Measurements from ENCODE around the gene HCRTR1. TPM values are rescaled to one million over a fixed set of nuclear protein-coding genes. Genes with fewer than 3 reads are reported as not detected.

The HCRTR1 gene
- polyA plus RNA-seq, 1 of the 3 experiments (the other 2 are of a cell fraction): 0.03 TPM

DNA sequence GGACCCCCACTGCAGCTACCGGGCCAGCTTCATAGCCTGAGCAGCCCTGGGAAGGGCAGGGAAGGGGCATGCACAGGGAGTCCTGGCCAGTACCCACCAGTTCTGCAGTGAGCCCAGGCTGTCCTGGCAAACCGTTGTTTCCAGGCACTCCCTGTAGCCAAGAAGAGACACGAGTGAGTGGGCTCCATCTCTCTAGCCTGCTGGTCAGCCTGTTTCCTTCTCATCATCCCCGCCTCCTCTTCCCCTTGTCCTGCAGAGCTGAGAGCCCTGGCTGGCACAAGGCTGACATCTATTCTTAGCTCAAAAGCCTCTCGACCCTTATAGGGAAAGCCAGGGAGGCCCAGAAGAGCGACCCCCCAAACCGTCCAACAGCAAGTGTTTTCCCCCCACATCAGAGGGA lies 57.7 kb downstream of the HCRTR1 start:
- Histone ChIP-seq H3K9me3 (no peaks in the 10 kb centered on the region), H4K20me1 (ENCODE audit: insufficient read depth) (no peaks in the 10 kb centered on the region), H3K27me3 (ENCODE audit: insufficient read depth) (no peaks in the 10 kb centered on the region), H3F3A (replicated peaks; ENCODE audit: insufficient read depth) (no peaks in the 10 kb centered on the region), H3K79me2 (ENCODE audit: insufficient read depth) (no peaks in the 10 kb centered on the region), H3K4me2 (no peak overlapping the region), H3K9ac (no peak overlapping the region), H3K9me2 (no peaks in the 10 kb centered on the region), H3K36me3 (replicated peaks in 1 of 2; ENCODE audit: control insufficient read depth in 1 of 2, insufficient read depth in 2 of 2, low read length in 1 of 2) (no peaks in the 10 kb centered on the region), H2AFZ (ENCODE audit: low read depth) (no peak overlapping the region), H3K4me3 (ENCODE audit: low read depth in 2 of 2, low read length in 1 of 2) (no peak overlapping the region), H3K4me1 (ENCODE audit: control insufficient read depth in 1 of 2, insufficient read depth in 2 of 2, low read depth in 1 of 2, low read length in 1 of 2) (peaks cover 3 to 21% of the 10 kb centered on the region in 2 experiments), H3K27ac (ENCODE audit: low read depth in 2 of 2, low read length in 1 of 2) (no peak overlapping the region)
- ChIA-PET CTCF (interaction anchor here (1.0 to 2.3 kb wide), 4 partner anchors 11 to 289 kb away, joined by 4 to 8 read pairs (median 4); no protein-coding TSS in a partner anchor), POLR2A (interaction anchor here (0.6 kb wide), 1 partner anchor 244 kb away, joined by 8 read pairs; no protein-coding TSS in a partner anchor)
- DNase-seq: no peak
- TF ChIP-seq NFIC (IDR thresholded peaks at IDR 0.05; ENCODE audit: borderline replicate concordance) (no peak), CHD2 (IDR thresholded peaks at IDR 0.05; ENCODE audit: low read length, partially characterized antibody) (no peak), MXI1 (IDR thresholded peaks at IDR 0.05; ENCODE audit: low read depth, low read length) (no peak), TEAD4 (IDR thresholded peaks at IDR 0.05; ENCODE audit: borderline replicate concordance, insufficient read depth) (no peak), RFX5 (IDR thresholded peaks at IDR 0.05; ENCODE audit: low read length) (no peak), GABPA (IDR thresholded peaks at IDR 0.05; ENCODE audit: low read depth) (no peak), NRF1 (IDR thresholded peaks at IDR 0.05; ENCODE audit: low read depth, low read length) (no peak), JUND (IDR thresholded peaks at IDR 0.05) (no peak), MEF2A (IDR thresholded peaks at IDR 0.05; ENCODE audit: borderline replicate concordance, low read depth) (no peak), SIN3A (IDR thresholded peaks at IDR 0.05; ENCODE audit: borderline replicate concordance, low read depth, low read length) (no peak), FOSL2 (IDR thresholded peaks at IDR 0.05; ENCODE audit: borderline replicate concordance, low read depth) (no peak), POLR2AphosphoS5 (IDR thresholded peaks at IDR 0.05; ENCODE audit: low read depth, low read length) (no peak), FOXJ3 (CRISPR knock-in tag; IDR thresholded peaks at IDR 0.05) (no peak), SMC3 (IDR thresholded peaks at IDR 0.05; ENCODE audit: low read depth, low read length) (no peak), EP300 (IDR thresholded peaks at IDR 0.05; ENCODE audit: borderline replicate concordance in 1 of 2, low read depth in 1 of 2, low read length in 1 of 2) (no peak), GATA2 (CRISPR knock-in tag; IDR thresholded peaks at IDR 0.05) (no peak)
- TF ChIP-seq, protein P1, sequence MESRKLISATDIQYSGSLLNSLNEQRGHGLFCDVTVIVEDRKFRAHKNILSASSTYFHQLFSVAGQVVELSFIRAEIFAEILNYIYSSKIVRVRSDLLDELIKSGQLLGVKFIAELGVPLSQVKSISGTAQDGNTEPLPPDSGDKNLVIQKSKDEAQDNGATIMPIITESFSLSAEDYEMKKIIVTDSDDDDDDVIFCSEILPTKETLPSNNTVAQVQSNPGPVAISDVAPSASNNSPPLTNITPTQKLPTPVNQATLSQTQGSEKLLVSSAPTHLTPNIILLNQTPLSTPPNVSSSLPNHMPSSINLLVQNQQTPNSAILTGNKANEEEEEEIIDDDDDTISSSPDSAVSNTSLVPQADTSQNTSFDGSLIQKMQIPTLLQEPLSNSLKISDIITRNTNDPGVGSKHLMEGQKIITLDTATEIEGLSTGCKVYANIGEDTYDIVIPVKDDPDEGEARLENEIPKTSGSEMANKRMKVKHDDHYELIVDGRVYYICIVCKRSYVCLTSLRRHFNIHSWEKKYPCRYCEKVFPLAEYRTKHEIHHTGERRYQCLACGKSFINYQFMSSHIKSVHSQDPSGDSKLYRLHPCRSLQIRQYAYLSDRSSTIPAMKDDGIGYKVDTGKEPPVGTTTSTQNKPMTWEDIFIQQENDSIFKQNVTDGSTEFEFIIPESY (IDR thresholded peaks at IDR 0.05; ENCODE audit: borderline replicate concordance, low read depth): no peak
- TF ChIP-seq, protein P2, sequence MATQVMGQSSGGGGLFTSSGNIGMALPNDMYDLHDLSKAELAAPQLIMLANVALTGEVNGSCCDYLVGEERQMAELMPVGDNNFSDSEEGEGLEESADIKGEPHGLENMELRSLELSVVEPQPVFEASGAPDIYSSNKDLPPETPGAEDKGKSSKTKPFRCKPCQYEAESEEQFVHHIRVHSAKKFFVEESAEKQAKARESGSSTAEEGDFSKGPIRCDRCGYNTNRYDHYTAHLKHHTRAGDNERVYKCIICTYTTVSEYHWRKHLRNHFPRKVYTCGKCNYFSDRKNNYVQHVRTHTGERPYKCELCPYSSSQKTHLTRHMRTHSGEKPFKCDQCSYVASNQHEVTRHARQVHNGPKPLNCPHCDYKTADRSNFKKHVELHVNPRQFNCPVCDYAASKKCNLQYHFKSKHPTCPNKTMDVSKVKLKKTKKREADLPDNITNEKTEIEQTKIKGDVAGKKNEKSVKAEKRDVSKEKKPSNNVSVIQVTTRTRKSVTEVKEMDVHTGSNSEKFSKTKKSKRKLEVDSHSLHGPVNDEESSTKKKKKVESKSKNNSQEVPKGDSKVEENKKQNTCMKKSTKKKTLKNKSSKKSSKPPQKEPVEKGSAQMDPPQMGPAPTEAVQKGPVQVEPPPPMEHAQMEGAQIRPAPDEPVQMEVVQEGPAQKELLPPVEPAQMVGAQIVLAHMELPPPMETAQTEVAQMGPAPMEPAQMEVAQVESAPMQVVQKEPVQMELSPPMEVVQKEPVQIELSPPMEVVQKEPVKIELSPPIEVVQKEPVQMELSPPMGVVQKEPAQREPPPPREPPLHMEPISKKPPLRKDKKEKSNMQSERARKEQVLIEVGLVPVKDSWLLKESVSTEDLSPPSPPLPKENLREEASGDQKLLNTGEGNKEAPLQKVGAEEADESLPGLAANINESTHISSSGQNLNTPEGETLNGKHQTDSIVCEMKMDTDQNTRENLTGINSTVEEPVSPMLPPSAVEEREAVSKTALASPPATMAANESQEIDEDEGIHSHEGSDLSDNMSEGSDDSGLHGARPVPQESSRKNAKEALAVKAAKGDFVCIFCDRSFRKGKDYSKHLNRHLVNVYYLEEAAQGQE (IDR thresholded peaks at IDR 0.05; ENCODE audit: low read depth, low read length): no peak
- TF ChIP-seq, protein P3, sequence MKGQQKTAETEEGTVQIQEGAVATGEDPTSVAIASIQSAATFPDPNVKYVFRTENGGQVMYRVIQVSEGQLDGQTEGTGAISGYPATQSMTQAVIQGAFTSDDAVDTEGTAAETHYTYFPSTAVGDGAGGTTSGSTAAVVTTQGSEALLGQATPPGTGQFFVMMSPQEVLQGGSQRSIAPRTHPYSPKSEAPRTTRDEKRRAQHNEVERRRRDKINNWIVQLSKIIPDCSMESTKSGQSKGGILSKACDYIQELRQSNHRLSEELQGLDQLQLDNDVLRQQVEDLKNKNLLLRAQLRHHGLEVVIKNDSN (IDR thresholded peaks at IDR 0.05; ENCODE audit: borderline replicate concordance, low read depth): no peak
- 95% methylated on average over 6 of the region's 7 CpGs for WGBS (ENCODE audit: low lambda C conversion rate)
